ENCODE data around the gene NLRP6.
A peak's percentile ranks its signal among the peaks of the same experiment; 100 is the strongest.

The NLRP6 gene

DNA sequence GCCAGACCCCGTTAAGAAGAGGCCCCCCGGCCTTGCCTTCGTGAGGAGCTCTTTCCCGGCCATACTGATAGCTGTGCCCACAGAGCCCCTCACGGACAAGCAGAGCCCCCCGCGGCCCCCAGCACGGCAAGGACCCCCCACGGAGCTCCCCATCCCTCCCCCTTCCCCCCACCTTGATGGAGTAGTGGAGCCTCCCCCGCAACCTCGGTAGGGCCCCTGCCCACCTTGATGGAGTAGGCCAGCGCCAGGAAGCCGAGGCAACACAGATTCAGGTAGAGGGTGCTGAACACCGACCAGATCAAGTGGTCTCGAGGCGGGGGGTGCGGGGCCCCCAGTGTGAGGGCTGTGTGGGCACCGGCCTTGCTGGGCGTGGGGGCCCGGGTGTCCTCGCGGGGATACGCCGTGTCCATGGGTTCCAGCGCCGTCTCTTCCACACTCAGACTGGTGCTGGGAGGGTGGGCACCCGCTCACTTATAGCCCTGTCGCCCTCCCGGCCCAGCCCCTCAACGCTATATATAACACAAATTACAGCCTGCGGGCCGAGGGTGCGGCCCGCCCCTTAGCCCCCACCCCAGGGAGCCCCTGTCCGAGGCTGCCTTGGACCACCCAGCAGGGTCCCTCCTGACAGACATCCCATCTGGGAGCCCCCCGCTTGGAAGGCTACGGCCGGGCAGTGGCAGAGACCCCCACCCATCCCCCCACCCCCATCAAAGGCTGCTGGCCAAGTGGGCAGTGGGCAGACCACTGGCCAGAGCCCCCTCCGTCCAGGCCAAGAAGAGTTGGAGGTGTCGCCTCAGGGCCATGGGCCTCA, 21.1 kb downstream of the NLRP6 start, which contains the start of gene IFITM5:
Gene IFITM5 (minus strand): TSS at position 446 of the 811 bp plus-strand sequence. CDS start 36 bp downstream, at position 410.
- TF ChIP-seq, protein P1, sequence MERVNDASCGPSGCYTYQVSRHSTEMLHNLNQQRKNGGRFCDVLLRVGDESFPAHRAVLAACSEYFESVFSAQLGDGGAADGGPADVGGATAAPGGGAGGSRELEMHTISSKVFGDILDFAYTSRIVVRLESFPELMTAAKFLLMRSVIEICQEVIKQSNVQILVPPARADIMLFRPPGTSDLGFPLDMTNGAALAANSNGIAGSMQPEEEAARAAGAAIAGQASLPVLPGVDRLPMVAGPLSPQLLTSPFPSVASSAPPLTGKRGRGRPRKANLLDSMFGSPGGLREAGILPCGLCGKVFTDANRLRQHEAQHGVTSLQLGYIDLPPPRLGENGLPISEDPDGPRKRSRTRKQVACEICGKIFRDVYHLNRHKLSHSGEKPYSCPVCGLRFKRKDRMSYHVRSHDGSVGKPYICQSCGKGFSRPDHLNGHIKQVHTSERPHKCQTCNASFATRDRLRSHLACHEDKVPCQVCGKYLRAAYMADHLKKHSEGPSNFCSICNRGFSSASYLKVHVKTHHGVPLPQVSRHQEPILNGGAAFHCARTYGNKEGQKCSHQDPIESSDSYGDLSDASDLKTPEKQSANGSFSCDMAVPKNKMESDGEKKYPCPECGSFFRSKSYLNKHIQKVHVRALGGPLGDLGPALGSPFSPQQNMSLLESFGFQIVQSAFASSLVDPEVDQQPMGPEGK (CRISPR knock-in tag; IDR thresholded peaks at IDR 0.05; ENCODE audit: borderline replicate concordance) = no peak
- no peak for TF ChIP-seq ARNTL (CRISPR knock-in tag; IDR thresholded peaks at IDR 0.05; ENCODE audit: borderline replicate concordance, low read depth)
- no peak for TF ChIP-seq ISL1 (CRISPR knock-in tag; IDR thresholded peaks at IDR 0.05)
- TF ChIP-seq OSR1 (CRISPR knock-in tag; IDR thresholded peaks at IDR 0.05) = no peak
- no peak for TF ChIP-seq ZNF8 (CRISPR knock-in tag; IDR thresholded peaks at IDR 0.05)
- TF ChIP-seq ZFP30 (CRISPR knock-in tag; IDR thresholded peaks at IDR 0.05) = no peak
- TF ChIP-seq TOX (CRISPR knock-in tag; IDR thresholded peaks at IDR 0.05; ENCODE audit: borderline replicate concordance) = no peak
- TF ChIP-seq BACH2 (CRISPR knock-in tag; IDR thresholded peaks at IDR 0.05; ENCODE audit: borderline replicate concordance) = no peak
- TF ChIP-seq, protein P2, sequence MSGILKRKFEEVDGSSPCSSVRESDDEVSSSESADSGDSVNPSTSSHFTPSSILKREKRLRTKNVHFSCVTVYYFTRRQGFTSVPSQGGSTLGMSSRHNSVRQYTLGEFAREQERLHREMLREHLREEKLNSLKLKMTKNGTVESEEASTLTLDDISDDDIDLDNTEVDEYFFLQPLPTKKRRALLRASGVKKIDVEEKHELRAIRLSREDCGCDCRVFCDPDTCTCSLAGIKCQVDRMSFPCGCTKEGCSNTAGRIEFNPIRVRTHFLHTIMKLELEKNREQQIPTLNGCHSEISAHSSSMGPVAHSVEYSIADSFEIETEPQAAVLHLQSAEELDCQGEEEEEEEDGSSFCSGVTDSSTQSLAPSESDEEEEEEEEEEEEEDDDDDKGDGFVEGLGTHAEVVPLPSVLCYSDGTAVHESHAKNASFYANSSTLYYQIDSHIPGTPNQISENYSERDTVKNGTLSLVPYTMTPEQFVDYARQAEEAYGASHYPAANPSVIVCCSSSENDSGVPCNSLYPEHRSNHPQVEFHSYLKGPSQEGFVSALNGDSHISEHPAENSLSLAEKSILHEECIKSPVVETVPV (CRISPR knock-in tag; IDR thresholded peaks at IDR 0.05) = no peak
- no peak for TF ChIP-seq ZC3H10 (CRISPR knock-in tag; IDR thresholded peaks at IDR 0.05)
- TF ChIP-seq, protein P3, sequence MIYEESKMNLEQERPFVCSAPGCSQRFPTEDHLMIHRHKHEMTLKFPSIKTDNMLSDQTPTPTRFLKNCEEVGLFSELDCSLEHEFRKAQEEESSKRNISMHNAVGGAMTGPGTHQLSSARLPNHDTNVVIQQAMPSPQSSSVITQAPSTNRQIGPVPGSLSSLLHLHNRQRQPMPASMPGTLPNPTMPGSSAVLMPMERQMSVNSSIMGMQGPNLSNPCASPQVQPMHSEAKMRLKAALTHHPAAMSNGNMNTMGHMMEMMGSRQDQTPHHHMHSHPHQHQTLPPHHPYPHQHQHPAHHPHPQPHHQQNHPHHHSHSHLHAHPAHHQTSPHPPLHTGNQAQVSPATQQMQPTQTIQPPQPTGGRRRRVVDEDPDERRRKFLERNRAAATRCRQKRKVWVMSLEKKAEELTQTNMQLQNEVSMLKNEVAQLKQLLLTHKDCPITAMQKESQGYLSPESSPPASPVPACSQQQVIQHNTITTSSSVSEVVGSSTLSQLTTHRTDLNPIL (CRISPR knock-in tag; IDR thresholded peaks at IDR 0.05; ENCODE audit: low read depth) = no peak
- TF ChIP-seq PPARA (CRISPR knock-in tag; IDR thresholded peaks at IDR 0.05; ENCODE audit: borderline replicate concordance) = no peak
- TF ChIP-seq ZFP3 (CRISPR knock-in tag; IDR thresholded peaks at IDR 0.05) = no peak
- no peak for TF ChIP-seq ZNF565 (CRISPR knock-in tag; conservative IDR thresholded peaks at IDR 0.05; ENCODE audit: low read depth)
- TF ChIP-seq, protein P4, sequence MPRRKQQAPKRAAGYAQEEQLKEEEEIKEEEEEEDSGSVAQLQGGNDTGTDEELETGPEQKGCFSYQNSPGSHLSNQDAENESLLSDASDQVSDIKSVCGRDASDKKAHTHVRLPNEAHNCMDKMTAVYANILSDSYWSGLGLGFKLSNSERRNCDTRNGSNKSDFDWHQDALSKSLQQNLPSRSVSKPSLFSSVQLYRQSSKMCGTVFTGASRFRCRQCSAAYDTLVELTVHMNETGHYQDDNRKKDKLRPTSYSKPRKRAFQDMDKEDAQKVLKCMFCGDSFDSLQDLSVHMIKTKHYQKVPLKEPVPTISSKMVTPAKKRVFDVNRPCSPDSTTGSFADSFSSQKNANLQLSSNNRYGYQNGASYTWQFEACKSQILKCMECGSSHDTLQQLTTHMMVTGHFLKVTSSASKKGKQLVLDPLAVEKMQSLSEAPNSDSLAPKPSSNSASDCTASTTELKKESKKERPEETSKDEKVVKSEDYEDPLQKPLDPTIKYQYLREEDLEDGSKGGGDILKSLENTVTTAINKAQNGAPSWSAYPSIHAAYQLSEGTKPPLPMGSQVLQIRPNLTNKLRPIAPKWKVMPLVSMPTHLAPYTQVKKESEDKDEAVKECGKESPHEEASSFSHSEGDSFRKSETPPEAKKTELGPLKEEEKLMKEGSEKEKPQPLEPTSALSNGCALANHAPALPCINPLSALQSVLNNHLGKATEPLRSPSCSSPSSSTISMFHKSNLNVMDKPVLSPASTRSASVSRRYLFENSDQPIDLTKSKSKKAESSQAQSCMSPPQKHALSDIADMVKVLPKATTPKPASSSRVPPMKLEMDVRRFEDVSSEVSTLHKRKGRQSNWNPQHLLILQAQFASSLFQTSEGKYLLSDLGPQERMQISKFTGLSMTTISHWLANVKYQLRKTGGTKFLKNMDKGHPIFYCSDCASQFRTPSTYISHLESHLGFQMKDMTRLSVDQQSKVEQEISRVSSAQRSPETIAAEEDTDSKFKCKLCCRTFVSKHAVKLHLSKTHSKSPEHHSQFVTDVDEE (CRISPR knock-in tag; IDR thresholded peaks at IDR 0.05) = no peak
- TF ChIP-seq GLIS3 (CRISPR knock-in tag; IDR thresholded peaks at IDR 0.05) = no peak
- ATAC-seq = no peak

DNA sequence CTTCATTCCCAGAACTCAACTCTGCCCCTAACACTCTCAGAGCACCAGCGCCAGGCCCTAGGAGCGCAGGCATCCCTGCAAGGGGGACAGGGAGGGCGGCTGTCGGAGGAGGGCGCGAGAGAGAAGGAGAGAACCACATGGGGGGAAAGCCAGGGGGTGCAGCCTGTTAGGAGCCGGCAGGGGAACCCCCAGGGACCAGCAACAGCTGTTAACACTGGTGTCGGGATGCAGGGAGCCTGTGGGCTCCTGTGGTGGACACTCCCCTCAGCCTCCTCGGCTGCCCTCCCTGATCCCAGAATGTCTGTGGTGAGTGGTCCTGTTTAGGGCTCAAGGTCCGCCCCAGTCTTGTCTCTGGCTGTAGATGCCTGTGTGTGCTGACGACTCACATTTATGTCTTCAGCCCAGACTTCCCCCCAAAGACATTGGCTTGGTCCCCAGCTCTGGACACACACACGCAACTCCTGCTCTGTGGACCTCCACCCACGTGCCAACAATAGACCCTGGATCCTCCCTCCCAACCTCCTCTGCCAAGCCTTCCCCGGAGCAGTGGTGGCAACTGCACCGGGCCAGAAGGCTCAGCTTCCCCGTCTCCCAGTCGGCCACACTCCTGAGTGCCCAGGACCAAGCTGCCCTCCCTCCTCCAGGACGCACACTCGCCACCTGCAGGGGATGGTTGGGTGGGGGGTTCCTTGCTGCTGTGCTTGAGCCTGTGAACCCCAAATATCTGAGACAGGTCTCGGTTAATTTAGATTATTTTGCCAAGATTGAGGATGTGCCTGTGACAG, 21.9 kb downstream of the NLRP6 start:
- peak; percentile 15 for ATAC-seq
- TF ChIP-seq ZNF8 (CRISPR knock-in tag; IDR thresholded peaks at IDR 0.05) (no peak), SNAI2 (CRISPR knock-in tag; IDR thresholded peaks at IDR 0.05) (no peak), TCF4 (CRISPR knock-in tag; IDR thresholded peaks at IDR 0.05; ENCODE audit: borderline replicate concordance) (no peak), ZFP30 (CRISPR knock-in tag; IDR thresholded peaks at IDR 0.05) (no peak), TOX (CRISPR knock-in tag; IDR thresholded peaks at IDR 0.05; ENCODE audit: borderline replicate concordance) (no peak), GLIS3 (CRISPR knock-in tag; IDR thresholded peaks at IDR 0.05) (no peak), OSR1 (CRISPR knock-in tag; IDR thresholded peaks at IDR 0.05) (no peak), PPARA (CRISPR knock-in tag; IDR thresholded peaks at IDR 0.05; ENCODE audit: borderline replicate concordance) (no peak), ZC3H10 (CRISPR knock-in tag; IDR thresholded peaks at IDR 0.05) (no peak), ESRRG (CRISPR knock-in tag; IDR thresholded peaks at IDR 0.05) (no peak), BACH2 (CRISPR knock-in tag; IDR thresholded peaks at IDR 0.05; ENCODE audit: borderline replicate concordance) (no peak), ARNTL (CRISPR knock-in tag; IDR thresholded peaks at IDR 0.05; ENCODE audit: borderline replicate concordance, low read depth) (no peak), ZFP3 (CRISPR knock-in tag; IDR thresholded peaks at IDR 0.05) (no peak), CSDC2 (CRISPR knock-in tag; IDR thresholded peaks at IDR 0.05) (no peak)
- TF ChIP-seq, protein P3 (CRISPR knock-in tag; IDR thresholded peaks at IDR 0.05; ENCODE audit: low read depth) = no peak

Measured in SK-N-SH treated with all-trans-retinoic acid at 6 μM for 48 hours (cell line).